GM19455 (cell line): ENCODE measurements around the gene AP1S2.

Experiments used
- ATAC-seq: cut with Tn5 transposase; IDR thresholded peaks from one replicate; pipeline ENCODE4 v1.9.1; 2021; ENCODE audit not compliant: unreplicated experiment

AP1S2 gene

GRCh38 chrX:15813416-15813815 lies 41.2 kb downstream of the AP1S2 start:
- no peak for ATAC-seq

DNA sequence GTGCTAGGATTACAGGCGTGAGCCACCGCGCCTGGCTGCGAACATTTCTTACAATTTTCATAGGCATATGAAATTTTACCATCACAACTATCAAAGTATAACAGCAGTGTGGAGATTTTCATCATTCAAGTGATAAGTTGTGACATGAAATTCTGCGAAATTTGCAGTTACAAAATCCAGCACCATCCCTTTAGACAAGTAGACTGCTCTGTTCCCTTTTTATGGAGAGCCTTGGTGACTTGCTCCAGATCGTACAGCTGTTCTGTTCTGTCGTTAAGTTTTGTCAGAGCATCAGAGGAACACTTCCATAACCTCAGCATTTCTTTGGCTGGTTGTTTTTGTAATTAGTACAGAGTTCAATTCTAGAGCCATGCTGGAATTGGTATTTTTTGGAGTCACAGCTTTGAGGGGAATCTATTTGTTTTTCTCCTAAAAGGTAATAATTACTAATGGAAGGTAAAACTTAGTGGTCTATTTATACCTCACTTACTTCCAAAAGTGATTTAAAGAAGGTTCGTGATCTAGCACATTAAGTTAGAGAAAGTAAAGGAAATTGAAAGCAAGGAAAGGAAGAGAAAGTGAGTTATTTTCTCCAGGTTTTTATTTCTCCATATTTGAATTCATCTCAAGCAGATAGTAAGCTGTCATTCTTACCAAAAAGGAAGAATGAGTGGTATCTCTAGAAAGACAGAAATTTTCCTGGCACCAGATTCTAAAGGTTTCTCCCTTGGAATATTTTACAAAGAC lies 42.2 kb downstream of the AP1S2 start:
- no peak for ATAC-seq

DNA sequence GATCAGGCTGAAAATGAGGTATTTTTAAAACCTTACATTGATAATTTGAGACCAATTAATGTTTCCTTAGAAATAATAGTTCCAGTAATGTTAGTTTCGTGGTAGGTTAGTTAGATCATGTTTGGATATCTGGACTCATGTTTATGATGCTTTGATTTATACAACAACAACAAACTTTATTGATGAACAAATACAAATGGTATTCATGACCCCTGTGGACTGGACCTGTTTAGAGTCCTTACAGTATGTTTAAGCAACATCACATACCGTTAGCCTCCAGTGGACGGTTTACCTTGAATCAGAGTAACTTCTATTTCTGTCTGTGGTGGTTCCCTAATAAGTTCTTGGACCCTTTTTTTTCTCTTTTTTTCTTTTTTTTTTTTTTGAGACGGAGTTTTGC lies 46.4 kb downstream of the AP1S2 start:
- ATAC-seq: no peak

GRCh38 chrX:15804563-15804962 lies 50.0 kb downstream of the AP1S2 start:
- ATAC-seq: no peak

DNA sequence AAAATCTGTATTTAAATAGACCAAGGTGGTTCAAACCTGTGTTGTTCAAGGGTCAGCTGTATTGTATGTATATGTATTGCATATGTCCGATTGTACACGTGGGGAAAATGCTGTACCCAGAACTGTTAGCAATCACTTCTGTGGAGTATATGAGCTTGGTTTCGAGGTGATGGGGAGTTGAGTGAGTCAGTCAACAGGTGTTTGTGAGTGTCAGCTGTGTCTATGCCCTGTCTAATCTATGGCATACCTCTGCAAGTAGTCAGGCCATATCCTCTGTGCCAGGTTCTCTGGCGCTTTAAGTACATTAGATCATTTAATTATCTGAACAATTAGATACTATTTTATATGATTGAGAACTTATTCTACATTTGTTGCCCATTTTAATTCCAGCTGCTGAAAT lies 56.9 kb downstream of the AP1S2 start:
- no peak for ATAC-seq

GRCh38 chrX:15790769-15791290 lies 63.8 kb downstream of the AP1S2 start:
- peak; percentile 17 for ATAC-seq

GRCh38 chrX:15789979-15790768 lies 64.4 kb downstream of the AP1S2 start, which contains the start of gene ZRSR2:
ZRSR2 (plus strand) TSS chrX:15790484; CDS start chrX:15790496, 12 bp downstream.
- peak; percentile 94 for ATAC-seq

- no peak for ATAC-seq
Observed at GRCh38 chrX:15786915-15787314, 67.7 kb downstream of the AP1S2 start.

DNA sequence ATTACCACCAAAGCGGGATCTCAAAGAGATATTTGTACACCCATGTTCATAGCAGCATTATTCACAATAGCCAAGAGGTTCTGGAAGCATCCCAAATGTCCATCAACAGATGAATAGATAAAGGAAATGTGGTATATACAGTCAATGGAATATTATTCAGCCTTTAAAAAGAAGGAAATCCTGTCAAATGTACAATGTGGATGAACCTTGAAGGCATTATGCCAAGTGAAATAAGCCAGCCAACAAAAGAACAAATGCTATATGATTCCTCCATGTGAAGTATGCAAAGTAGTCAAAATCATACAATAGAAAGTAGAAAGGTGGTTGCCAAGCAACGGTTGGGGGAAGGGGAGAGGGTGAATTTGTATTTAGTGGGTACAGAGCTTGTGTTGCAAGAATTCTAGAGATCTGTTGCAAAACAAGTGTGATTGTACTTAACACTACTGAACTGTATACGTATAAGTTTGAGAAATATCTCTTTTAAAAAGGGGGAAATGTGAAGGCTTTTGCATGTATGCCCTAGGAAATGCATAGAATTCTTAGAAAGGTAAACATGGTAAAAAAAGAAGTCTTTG lies 69.3 kb downstream of the AP1S2 start:
- ATAC-seq: no peak

DNA sequence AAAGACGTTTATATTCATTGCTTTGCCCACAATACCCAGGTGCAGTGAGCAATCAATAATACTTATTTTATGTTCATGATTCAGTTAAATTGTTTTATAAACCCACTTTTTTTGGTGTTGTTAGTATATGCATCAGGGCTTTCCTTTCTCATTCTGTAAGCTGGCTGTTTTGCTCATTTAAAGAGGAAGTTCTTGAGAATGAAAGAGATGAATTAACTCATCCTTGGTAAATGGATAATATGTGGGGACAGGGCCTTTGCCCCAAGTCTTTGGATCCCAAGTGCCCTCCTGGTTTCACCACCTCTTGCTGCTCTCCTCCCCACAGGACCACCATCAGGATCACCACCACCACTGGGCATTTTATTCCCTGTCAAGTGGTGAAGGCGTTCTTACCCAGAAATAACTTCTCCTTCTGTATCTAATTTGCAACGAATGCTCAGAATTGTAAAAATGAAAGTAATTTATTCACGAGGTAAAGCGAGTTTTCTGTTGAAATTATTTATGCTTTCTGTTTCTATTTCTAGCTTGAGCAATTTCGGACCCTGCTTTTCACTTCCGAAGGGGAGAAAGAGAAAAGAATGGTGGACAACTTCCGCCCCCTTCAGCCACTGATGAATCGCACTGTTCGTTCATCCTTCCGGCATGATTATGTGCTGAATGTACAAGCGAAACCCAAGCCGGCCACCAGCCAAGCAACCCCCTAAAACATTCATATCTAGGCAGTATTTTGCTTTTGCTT lies 72.5 kb downstream of the AP1S2 start:
- ATAC-seq: peak; percentile 93
